ENCODE measurements around the gene DNAJB12. TPM values are rescaled to one million over a fixed set of nuclear protein-coding genes. Genes with fewer than 3 reads are reported as not detected.

Gene DNAJB12
- total and polyA plus RNA-seq, 10 of the 15 experiments (the other 5 are each of a cell fraction or from before 2014, with no cell fraction given) = 4.6 to 31.6 (median 18.8) TPM

GRCh38 chr10:72340510-72341261, 14.0 kb downstream of the DNAJB12 start (continued):
- TF ChIP-seq REST (IDR thresholded peaks at IDR 0.05; ENCODE audit: low read depth, low read length) (no peak), IRF4 (IDR thresholded peaks at IDR 0.05; ENCODE audit: low read depth, low read length) (0 out of 2 replicates have a peak, but pooled peaks have one; percentile 19), PKNOX1 (IDR thresholded peaks at IDR 0.05) (peak; percentile 45; the same call in 1 of the 2 replicates), SMAD5 (IDR thresholded peaks at IDR 0.05; ENCODE audit: low read depth) (no peak), RB1 (IDR thresholded peaks at IDR 0.05; ENCODE audit: borderline replicate concordance) (no peak), ZBTB4 (CRISPR knock-in tag; IDR thresholded peaks at IDR 0.05) (no peak), RFX5 (IDR thresholded peaks at IDR 0.05; ENCODE audit: low read depth, low read length) (no peak), ZNF274 (IDR thresholded peaks at IDR 0.05; ENCODE audit: insufficient read depth, insufficient read length) (no peak), ZNF384 (IDR thresholded peaks at IDR 0.05; ENCODE audit: borderline replicate concordance, low read depth, low read length) (no peak), POU2F2 (IDR thresholded peaks at IDR 0.05; ENCODE audit: borderline replicate concordance, low read depth, low read length) (no peak), SREBF1 (IDR thresholded peaks at IDR 0.05; ENCODE audit: low read length) (no peak), FOS (IDR thresholded peaks at IDR 0.05; ENCODE audit: borderline replicate concordance, extremely low read depth, insufficient read length) (no peak), MTA3 (IDR thresholded peaks at IDR 0.05; ENCODE audit: borderline replicate concordance, low read length) (no peak), SMC3 (IDR thresholded peaks at IDR 0.05; ENCODE audit: borderline replicate concordance, low read length) (peak; percentile 79), KAT2A (conservative IDR thresholded peaks at IDR 0.05; ENCODE audit: control insufficient read depth, low read depth, low read length) (no peak), SIN3A (IDR thresholded peaks at IDR 0.05; ENCODE audit: low read depth, low read length) (no peak), CREB1 (IDR thresholded peaks at IDR 0.05; ENCODE audit: low read depth) (no peak), HSF1 (IDR thresholded peaks at IDR 0.05; ENCODE audit: low read depth, low read length) (no peak), HCFC1 (IDR thresholded peaks at IDR 0.05; ENCODE audit: low read length) (no peak), POLR2A (IDR thresholded peaks at IDR 0.05; ENCODE audit: low read depth, low read length) (0 out of 2 replicates have a peak, but pooled peaks have one; percentile 17)

Data from GM12878 (cell line).